ENCODE measurements around the gene ACVR1.
"Not testable (repeated sequence)": the region's sequence is repeated elsewhere in the genome, so short reads cannot be mapped to it uniquely, and the experiment has no call there.

The ACVR1 gene

GRCh38 chr2:157761520-157761919 lies 114.6 kb downstream of the ACVR1 start:
- no peak for DNase-seq (ENCODE audit: low spot score)
- no peak for TF ChIP-seq CTCF (IDR thresholded peaks at IDR 0.05; ENCODE audit: extremely low read depth, missing control alignments)

- DNase-seq (ENCODE audit: low spot score), result no peak
- TF ChIP-seq CTCF (IDR thresholded peaks at IDR 0.05; ENCODE audit: extremely low read depth, missing control alignments), result no peak
Measured at GRCh38 chr2:157760949-157761348, 115.2 kb downstream of the ACVR1 start.

GRCh38 chr2:157759855-157760254 lies 116.3 kb downstream of the ACVR1 start:
- no peak for DNase-seq (ENCODE audit: low spot score)
- no peak for TF ChIP-seq CTCF (IDR thresholded peaks at IDR 0.05; ENCODE audit: extremely low read depth, missing control alignments)

GRCh38 chr2:157758586-157758985 lies 117.5 kb downstream of the ACVR1 start:
- DNase-seq (ENCODE audit: low spot score), result no peak

GRCh38 chr2:157757500-157757899 lies 118.6 kb downstream of the ACVR1 start:
- TF ChIP-seq CTCF (IDR thresholded peaks at IDR 0.05; ENCODE audit: extremely low read depth, missing control alignments), result no peak

More at GRCh38 chr2:157758586-157758985, 117.5 kb downstream of the ACVR1 start:
- no peak for TF ChIP-seq CTCF (IDR thresholded peaks at IDR 0.05; ENCODE audit: extremely low read depth, missing control alignments)

GRCh38 chr2:157756447-157756846 lies 119.7 kb downstream of the ACVR1 start:
- not testable (repeated sequence) for DNase-seq (ENCODE audit: low spot score)

More at GRCh38 chr2:157757500-157757899, 118.6 kb downstream of the ACVR1 start:
- no peak for DNase-seq (ENCODE audit: low spot score)

GRCh38 chr2:157751462-157752058 lies 124.6 kb downstream of the ACVR1 start:
- DNase-seq (ENCODE audit: low spot score), result no peak
- TF ChIP-seq CTCF (IDR thresholded peaks at IDR 0.05; ENCODE audit: extremely low read depth, missing control alignments), result peak; percentile 22

GRCh38 chr2:157749684-157750083 lies 126.4 kb downstream of the ACVR1 start:
- DNase-seq (ENCODE audit: low spot score), result no peak
- TF ChIP-seq CTCF (IDR thresholded peaks at IDR 0.05; ENCODE audit: extremely low read depth, missing control alignments), result no peak
